Tibial nerve (tissue), 4 donors: ENCODE measurements around the gene PEX16. TPM values are rescaled to one million over a fixed set of nuclear protein-coding genes. Genes with fewer than 3 reads are reported as not detected.

Source experiments
- DNase-seq, 2 donors: peaks; one replicate each; pipeline ENCODE4 v3.0.0-alpha.2; 2019; ENCODE audit warnings: low spot score in 2 of 2
- H3K27ac ChIP-seq, 4 donors: fragments of 200-600 bp; sonication (generic) in 3 of 4; one replicate each; pipeline ENCODE4 v1.5.1; 2017 to 2019; ENCODE audit warnings: mild to moderate bottlenecking in 1 of 4
- H3K27me3 ChIP-seq, 2 donors: fragments of 200-600 bp; sonication (generic) in 1 of 2; one replicate each; pipeline versions ENCODE4 v1.5.1 to v1.6.0; 2017 to 2019
- H3K36me3 ChIP-seq, 3 donors: fragments of 200-600 bp; sonication (generic); one replicate each; pipeline ENCODE4 v1.5.1; 2018 to 2019
- H3K4me1 ChIP-seq, 4 donors: fragments of 200-600 bp; sonication (generic) in 3 of 4; one replicate each; pipeline ENCODE4 v1.5.1; 2017 to 2019
- H3K4me3 ChIP-seq, 4 donors: fragments of 200-600 bp; sonication (generic) in 3 of 4; one replicate each; pipeline ENCODE4 v1.5.1; 2017 to 2019; ENCODE audit warnings: mild to moderate bottlenecking in 1 of 4, moderate library complexity in 1 of 4
- H3K9me3 ChIP-seq, 4 donors: fragments of 200-600 bp; sonication (generic) in 3 of 4; one replicate each; pipeline ENCODE4 v1.5.1; 2017 to 2019
- CTCF ChIP-seq, 5 experiments: fragments of 200-600 bp in 3 of 5; fragments of 450-650 bp in 2 of 5; sonication (generic) in 3 of 5; IDR thresholded peaks; one replicate each; pipeline ENCODE4 v1.5.1; 2016 to 2019; ENCODE audit warnings: antibody characterized with exemption in 5 of 5, mild to moderate bottlenecking in 3 of 5, moderate library complexity in 2 of 5
- EP300 ChIP-seq, 2 donors: sonication (generic); formaldehyde crosslinking; IDR thresholded peaks; one replicate each; pipeline ENCODE4 v1.6.1; 2017; ENCODE audit warnings: antibody characterized with exemption in 2 of 2, mild to moderate bottlenecking in 1 of 2
- POLR2A ChIP-seq, 2 donors: fragments of 450-650 bp; IDR thresholded peaks; one replicate each; pipeline ENCODE4 v1.6.1; 2017; ENCODE audit warnings: antibody characterized with exemption in 2 of 2, mild to moderate bottlenecking in 2 of 2, moderate library complexity in 2 of 2
- WGBS, 2 donors: methylation state at CpG; one replicate each; pipeline ENCODE4 v1.1.5; 2018; 5-methylcytosine and 5-hydroxymethylcytosine counted together
- total RNA-seq, 4 donors: library from RNA; depleted of rRNA; stranded (reverse); fragments of >200 nt; gene quantifications; one replicate each; pipeline ENCODE4 v1.1.0, GENCODE V29; 2016

Gene PEX16
- total RNA-seq, 4 donors from 2014 or later: 33.9 to 38.4 (median 36.5) TPM

GRCh38 chr11:45959851-45960250 lies 42.2 kb upstream of the PEX16 start:
- no peak overlapping the region for H3K27ac ChIP-seq
- no peak for TF ChIP-seq EP300 (IDR thresholded peaks at IDR 0.05)
- TF ChIP-seq CTCF (IDR thresholded peaks at IDR 0.05): no peak
- no peak for TF ChIP-seq POLR2A (IDR thresholded peaks at IDR 0.05)

GRCh38 chr11:45949992-45950407 lies 32.3 kb upstream of the PEX16 start:
- peak in 1 of 2 donors; percentile 21 for DNase-seq
- Histone ChIP-seq H3K36me3 (peaks cover 0 to 85% (median 9%) of the 10 kb centered on the region in 3 donors), H3K27me3 (no peaks in the 10 kb centered on the region), H3K27ac (no peak overlapping the region), H3K4me3 (no peak overlapping the region), H3K4me1 (peaks cover 0 to 12% (median 0%) of the 10 kb centered on the region in 4 donors), H3K9me3 (no peaks in the 10 kb centered on the region)
- WGBS, 2 donors: 79 to 88% methylated on average over 1 of the region's 1 CpG
- TF ChIP-seq POLR2A (IDR thresholded peaks at IDR 0.05) (no peak), CTCF (IDR thresholded peaks at IDR 0.05) (no peak), EP300 (IDR thresholded peaks at IDR 0.05) (peak in 1 of 2 donors; percentile 18)

More at GRCh38 chr11:45959851-45960250, 42.2 kb upstream of the PEX16 start:
- 85 to 92% methylated on average over 1 of the region's 1 CpG for WGBS, 2 donors
- no peak for DNase-seq
- no peaks in the 10 kb centered on the region for H3K9me3 ChIP-seq
- peaks cover 0 to 54% (median 0%) of the 10 kb centered on the region in 3 donors for H3K36me3 ChIP-seq
- H3K4me1 ChIP-seq: peaks cover 0 to 21% (median 0%) of the 10 kb centered on the region in 4 donors
- no peak overlapping the region for H3K4me3 ChIP-seq
- H3K27me3 ChIP-seq: no peaks in the 10 kb centered on the region

- WGBS, 2 donors: 76 to 79% methylated on average over 3 of the region's 3 CpGs
- Histone ChIP-seq H3K27ac (no peak overlapping the region), H3K36me3 (peaks cover 0 to 93% (median 9%) of the 10 kb centered on the region in 3 donors), H3K27me3 (no peaks in the 10 kb centered on the region), H3K9me3 (no peaks in the 10 kb centered on the region), H3K4me3 (no peak overlapping the region), H3K4me1 (peaks cover 0 to 12% (median 0%) of the 10 kb centered on the region in 4 donors)
- no peak for DNase-seq
- no peak for TF ChIP-seq CTCF (IDR thresholded peaks at IDR 0.05)
- TF ChIP-seq EP300 (IDR thresholded peaks at IDR 0.05): no peak
- TF ChIP-seq POLR2A (IDR thresholded peaks at IDR 0.05): no peak
Measured at GRCh38 chr11:45948356-45948755, 30.7 kb upstream of the PEX16 start.

GRCh38 chr11:45947885-45948284 lies 30.2 kb upstream of the PEX16 start:
- Histone ChIP-seq H3K27me3 (no peaks in the 10 kb centered on the region), H3K27ac (no peak overlapping the region), H3K4me3 (no peak overlapping the region), H3K36me3 (peaks cover 0 to 94% (median 9%) of the 10 kb centered on the region in 3 donors), H3K4me1 (peaks cover 0 to 12% (median 0%) of the 10 kb centered on the region in 4 donors), H3K9me3 (no peaks in the 10 kb centered on the region)
- 88 to 100% methylated on average over 1 of the region's 1 CpG for WGBS, 2 donors
- no peak for DNase-seq
- no peak for TF ChIP-seq POLR2A (IDR thresholded peaks at IDR 0.05)
- TF ChIP-seq CTCF (IDR thresholded peaks at IDR 0.05): no peak
- TF ChIP-seq EP300 (IDR thresholded peaks at IDR 0.05): no peak

- H3K27ac ChIP-seq: no peak overlapping the region
- no peak for DNase-seq
- H3K36me3 ChIP-seq: peaks cover 0 to 96% (median 9%) of the 10 kb centered on the region in 3 donors
- TF ChIP-seq CTCF (IDR thresholded peaks at IDR 0.05): no peak
- no peak for TF ChIP-seq EP300 (IDR thresholded peaks at IDR 0.05)
- TF ChIP-seq POLR2A (IDR thresholded peaks at IDR 0.05): no peak
- H3K27me3 ChIP-seq: no peaks in the 10 kb centered on the region
- no peak overlapping the region for H3K4me3 ChIP-seq
- 81 to 89% methylated on average over 3 of the region's 3 CpGs for WGBS, 2 donors
- H3K4me1 ChIP-seq: peaks cover 0 to 12% (median 0%) of the 10 kb centered on the region in 4 donors
- H3K9me3 ChIP-seq: no peaks in the 10 kb centered on the region
Measured at GRCh38 chr11:45945397-45945999, 27.8 kb upstream of the PEX16 start.
